ENCODE results near the gene WFDC2.
"Not testable (repeated sequence)": the region's sequence is repeated elsewhere in the genome, so short reads cannot be mapped to it uniquely, and the experiment has no call there.

WFDC2 gene

DNA sequence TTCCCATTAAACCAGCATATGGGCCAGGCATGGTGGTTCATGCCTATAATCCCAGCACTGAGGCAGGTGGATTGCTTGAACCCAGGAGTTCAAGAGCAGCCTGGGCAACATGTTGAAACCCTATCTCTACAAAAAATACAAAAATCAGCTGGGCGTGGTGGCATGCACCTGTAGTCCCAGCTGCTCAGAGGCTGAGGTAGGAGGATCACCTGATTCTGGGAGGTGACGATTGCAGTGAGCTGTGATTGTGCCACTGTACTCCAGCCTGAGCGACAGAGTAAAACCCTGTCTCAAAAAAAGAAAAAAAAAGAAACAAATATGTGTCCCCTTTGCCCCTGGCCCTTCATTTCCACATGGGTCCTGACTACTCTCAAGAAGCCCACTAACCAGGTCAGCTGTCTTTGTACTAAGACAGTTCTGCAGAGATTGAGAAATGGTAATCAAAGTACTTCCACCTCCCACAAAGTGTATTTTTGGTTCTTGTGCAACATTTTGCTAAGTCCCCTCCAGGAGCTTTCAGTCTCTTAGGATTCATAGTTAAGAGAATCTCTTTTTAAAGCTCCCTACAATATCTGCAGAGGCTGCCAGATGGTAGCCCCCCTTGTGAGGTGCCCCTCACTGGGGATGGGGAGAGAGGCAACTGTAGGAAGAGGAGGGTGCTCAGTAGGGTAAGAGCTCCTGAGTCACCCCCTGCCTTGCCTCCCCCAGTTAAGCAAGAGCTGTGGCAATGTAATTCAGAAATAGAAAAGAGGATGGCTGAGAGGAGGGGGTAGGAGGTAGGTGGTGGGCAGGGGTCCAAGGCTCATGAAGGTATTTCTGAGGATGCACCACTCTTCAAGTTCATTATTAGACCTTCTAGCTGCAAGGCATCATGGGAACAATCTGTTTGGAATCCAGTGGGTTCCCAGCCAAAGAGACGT lies 16.5 kb upstream of the WFDC2 start:
- no peak for DNase-seq

DNA sequence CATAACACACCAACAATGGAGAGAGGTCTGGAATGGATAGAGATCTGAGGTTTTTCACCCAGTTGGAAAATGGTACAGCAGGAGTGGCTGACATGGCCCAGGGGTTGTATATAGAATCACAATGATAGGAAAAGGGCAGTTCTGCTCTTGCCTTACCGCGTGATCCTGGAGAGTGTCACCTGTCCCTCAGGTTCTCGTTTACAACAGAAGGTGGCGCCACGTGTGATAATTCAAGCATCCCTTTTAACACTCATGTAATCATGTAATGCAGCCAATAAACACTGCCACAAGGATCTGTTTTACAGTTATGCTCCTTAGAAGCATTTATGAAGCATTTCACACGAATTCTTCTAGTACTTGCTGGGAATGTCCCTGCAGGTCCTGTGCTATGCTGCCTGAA lies 12.9 kb upstream of the WFDC2 start:
- DNase-seq: no peak

GRCh38 chr20:45459606-45460005 lies 9.9 kb upstream of the WFDC2 start:
- no peak for DNase-seq

GRCh38 chr20:45461225-45461624 lies 8.3 kb upstream of the WFDC2 start:
- DNase-seq: no peak

- DNase-seq: no peak
These were observed 6.6 kb upstream of the WFDC2 start for GRCh38 chr20:45462711-45463509.

DNA sequence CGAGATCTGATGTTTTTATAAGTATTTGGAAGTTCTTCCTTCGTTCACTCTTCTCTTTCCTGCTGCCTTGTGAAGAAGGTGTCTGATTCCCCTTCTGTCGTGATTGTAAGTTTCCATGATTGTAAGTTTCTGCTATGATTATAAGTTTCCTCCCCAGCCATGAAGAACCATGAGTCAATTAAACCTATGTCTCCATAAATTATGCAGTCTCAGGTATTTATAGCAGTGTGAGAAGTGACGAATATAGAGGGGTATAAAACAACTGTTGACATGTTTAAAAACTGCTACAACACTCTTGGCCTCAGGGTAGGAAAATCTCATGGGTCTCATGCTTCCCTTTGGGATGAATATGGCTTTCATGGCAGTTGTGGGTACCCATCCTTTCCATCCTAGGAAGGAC lies 5.8 kb upstream of the WFDC2 start:
- DNase-seq: no peak

- DNase-seq: no peak
These were observed 3.9 kb upstream of the WFDC2 start for GRCh38 chr20:45465491-45466266.

DNA sequence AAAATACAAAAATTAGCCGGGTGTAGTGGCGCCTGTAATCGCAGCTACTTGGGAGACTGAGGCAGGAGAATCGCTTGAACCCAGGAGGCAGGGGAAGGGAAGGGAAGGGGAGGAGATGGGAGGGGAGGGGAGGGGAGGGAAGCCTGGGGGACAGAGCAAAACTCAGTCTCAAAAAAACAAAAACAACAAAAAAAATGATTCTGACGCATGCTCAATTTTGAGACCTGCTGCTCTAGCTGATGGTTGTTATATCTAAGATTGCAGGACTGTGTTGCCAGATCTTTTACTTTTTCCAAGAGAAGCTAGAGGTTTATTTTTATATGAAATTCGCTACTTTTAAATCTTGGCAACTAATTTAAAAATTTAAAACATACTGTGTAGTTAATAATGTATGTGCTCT lies 2.4 kb upstream of the WFDC2 start:
- no peak for DNase-seq

DNA sequence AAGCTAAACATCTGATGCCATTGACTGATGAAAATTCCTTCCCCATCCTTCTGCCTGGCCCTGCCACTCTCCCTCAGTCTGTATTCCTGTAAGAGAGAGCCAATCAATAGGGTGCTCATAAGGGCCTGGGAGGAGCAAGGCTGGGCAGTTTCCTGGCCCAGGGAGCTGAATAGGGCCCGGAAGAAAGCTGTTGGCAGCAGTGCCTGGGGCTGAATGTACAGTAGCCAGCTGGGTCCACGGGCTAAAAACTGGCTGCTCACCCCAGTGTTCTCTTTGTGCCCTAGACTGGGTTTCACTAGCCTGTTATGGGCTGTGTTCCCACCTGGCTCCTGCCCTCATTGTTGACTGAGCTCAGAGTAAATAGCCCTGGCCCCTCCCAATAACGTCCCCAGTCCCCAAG lies 1.7 kb upstream of the WFDC2 start:
- DNase-seq: no peak

DNA sequence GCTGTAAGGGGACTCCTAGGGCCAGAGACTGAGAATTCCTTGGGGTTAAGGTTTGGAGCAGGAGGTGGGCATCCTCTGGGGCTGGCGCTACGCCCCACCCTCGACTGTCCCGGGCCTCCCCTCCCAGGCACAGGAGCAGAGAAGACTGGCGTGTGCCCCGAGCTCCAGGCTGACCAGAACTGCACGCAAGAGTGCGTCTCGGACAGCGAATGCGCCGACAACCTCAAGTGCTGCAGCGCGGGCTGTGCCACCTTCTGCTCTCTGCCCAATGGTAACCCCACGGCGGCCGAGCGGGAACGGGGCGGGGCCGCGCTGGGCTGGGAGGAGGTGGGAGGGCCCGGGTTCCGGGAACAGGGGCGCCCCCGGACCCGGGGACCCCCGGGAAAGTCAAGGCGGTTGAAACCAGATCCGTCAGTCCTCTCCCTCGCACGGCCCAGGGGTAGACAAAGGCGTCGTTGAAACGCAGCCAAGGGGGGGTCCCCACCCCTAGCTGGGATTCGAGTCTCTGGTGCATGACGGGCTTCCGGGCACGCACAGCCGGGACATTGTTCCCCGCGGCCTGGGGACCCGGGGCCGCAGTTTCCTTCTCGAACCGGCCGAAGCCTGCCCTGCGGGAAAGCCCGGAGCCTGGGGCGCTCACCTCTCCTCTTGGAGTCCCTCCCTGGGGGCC lies 844 bp downstream of the WFDC2 start:
- DNase-seq: no peak

DNA sequence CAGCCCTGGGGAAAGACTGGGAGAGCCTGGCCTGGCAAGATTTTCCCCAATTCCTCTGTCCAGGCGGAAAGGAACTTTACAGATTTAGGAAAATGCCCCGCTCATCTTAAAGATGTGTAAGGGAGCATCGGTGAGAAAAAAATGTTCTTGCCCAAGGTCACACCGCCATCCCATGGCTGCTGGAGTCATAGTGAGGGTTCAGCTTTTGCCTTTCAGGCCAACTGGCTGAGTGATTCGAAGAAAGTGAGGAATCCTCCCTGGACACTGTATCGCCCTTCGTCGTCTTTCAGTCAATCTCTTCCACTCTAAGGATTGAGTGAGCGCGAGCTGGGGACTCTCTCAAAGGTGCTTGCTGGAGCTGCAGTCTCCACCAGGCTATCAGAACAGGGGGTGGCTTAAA lies 1.4 kb downstream of the WFDC2 start:
- DNase-seq: no peak

- not testable (repeated sequence) for DNase-seq
These were observed 2.7 kb downstream of the WFDC2 start for GRCh38 chr20:45472286-45472685.

DNA sequence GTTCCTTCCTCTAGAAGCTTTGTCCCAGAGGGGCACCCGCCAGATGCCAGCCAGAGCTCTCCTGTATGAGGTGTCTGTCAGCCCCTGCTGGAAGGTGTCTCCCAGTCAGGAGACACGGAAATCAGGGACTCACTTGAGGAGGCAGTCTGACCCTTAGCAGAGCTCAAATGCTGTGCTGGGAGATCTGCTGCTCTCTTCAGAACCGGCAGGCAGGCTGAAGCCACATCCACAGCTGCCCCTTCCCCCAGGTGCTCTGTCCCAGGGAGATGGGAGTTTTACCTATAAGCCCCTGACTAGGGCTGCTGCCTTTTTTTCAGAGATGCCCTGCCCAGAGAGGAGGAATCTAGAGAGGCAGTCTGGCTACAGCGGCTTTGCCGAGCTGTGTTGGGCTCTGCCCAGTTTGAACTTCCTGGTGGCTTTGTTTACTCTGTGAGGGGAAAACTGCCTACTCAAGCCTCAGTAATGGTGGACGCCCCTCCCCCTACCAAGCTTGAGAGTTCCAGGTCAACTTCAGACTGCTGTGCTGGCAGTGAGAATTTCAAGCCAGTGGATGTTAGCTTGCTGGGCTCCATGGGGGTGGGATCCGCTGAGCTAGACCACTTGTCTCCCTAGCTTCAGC lies 8.1 kb downstream of the WFDC2 start:
- DNase-seq: not testable (repeated sequence)

GRCh38 chr20:45479822-45480221 lies 10.3 kb downstream of the WFDC2 start:
- DNase-seq: no peak

- DNase-seq: no peak
These were observed 15.1 kb downstream of the WFDC2 start for GRCh38 chr20:45484676-45485075.

DNA sequence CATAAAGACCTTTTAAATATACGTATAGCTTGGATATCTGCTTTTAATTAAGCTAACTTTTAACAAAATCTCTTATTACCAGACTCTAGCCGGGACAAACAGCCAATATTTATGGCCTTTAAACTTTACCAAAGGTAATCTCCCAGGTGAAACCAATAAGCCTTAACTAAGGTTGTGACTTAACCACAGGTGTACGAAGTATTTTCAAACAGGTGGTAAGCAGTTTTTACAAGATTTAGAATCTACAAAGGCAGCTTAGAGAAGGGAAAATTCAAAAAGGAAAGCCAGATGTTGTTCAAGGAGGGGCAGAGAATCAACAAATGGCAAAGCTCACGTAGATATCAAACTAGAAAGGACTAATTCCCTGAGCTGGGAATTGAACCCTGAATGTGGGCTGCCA lies 15.8 kb downstream of the WFDC2 start:
- DNase-seq: no peak

DNA sequence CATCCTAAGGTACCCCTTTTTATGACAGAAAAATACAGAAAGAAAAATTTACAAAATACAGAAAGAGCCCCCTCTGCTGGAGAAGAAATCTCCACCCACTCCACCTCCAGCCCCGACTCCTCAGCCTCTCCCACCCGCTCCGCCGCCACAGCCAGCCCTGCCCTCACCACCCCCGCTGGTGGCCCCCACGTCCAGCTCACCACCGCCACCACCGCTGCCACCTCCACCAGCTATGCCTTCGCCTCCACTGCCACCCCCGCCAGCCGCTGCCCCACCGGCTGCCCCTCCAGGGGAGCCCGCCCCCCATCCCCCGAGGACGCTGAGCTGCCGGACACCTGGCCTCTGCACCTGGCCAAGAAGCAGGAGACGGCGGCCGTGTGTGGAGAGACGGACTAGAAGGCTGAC lies 17.7 kb downstream of the WFDC2 start:
- no peak for DNase-seq

DNA sequence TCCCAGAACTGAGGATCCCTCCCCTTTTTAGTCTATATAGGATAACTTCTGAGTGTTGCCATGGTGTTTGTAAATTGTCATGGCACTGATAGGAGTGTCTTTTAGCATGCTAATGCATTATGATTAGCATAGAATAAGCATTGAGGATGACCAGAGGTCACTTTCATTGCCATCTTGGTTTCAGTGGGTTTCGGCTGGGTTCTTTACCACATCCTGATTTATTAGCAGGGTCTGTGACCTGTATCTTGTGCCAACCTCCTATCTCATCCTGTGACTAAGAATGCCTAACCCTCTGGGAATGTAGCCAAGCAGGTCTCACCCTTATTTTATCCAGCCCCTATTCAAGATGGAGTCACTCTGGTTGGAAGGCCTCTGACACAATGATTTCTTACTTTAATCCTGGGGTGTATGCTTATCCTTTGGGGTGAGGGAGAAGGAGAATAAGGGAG lies 19.6 kb downstream of the WFDC2 start:
- no peak for DNase-seq

DNA sequence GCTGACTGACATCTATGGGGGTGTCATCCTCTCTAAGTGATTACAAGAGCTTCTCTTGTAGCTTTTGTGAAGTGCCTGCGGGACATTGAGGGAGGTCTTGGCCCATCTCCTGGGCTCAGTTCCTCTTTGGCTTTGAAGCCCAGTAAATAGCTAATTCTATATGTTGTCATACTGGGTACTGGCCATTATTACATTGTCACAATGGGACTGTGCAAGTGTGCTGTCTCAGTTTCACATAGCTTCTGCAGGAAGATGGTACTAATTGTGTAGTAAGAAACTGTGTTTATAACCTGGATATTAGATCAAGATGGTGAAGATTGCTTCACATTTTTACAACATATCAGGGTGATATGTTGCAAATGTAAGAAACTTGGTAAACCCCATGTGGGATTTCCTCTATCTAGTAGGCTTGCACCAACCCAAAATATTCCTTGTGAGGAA lies 26.0 kb downstream of the WFDC2 start:
- DNase-seq: no peak

DNA sequence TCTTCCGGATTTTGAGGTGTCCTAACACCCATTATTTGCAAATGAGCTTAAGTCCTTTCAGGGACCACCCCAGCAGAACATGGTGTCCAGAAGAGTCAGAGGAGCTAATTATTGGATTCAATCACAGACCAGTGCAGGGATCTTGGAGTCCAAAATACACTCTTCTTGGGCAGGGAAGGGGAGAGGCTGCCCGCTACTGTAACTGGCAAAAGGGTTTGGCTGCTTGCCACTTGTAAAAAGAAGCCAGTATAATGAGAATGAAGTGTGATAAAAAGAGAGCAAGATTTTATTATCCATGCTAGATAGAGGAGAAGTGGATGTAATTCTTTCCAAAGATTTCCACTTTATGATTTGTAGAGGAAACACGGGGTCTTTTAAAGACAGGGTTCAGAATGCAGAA lies 26.6 kb downstream of the WFDC2 start:
- DNase-seq: no peak

DNA sequence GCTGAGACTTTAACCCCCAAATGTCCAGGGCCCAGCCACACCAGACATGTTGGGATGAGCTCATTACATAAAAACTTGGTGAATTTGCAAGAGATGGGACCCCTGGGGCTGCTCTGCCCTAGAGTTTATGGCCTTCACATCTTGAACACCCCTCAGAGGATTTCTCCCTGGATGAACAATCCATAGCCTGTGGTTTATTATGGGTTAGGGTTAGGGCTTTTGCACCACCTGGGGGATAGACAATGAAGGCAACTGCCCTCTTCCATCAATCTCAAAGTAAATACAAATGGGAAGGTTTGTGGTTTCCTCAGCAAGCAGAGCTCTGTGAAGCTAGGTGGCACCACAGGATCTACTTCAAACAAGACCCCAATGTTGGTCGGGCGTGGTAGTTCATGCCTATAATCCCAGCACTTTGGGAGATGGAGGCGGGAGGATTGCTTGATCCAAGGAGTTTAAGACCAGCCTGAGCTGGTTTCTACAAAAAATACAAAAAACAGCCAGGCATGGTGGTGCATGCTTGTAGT lies 28.5 kb downstream of the WFDC2 start:
- DNase-seq: no peak

DNA sequence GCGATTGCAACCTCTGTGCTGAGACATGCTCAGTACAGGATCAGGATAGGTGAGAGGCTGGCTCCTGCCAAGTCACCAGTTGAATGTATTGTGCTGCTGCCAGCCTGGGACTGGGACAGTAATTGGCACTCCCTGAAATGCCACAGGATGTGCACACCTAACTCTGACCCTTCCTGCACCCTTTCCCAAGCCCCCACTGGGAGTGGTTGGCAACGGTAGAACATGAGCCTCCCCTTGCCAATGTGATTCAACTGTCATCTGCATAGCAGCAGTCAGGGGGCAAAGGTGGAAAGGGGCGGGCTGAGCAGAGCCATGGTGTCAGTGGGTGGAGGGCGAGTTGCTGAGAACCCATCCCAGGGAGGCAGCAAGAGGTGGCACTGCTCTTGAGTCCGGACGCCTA lies 30.5 kb downstream of the WFDC2 start:
- no peak for DNase-seq
